Astrocyte (in vitro differentiated cells and primary cell): Measurements from ENCODE around the gene PROS1. TPM values are rescaled to one million over a fixed set of nuclear protein-coding genes. Genes with fewer than 3 reads are reported as not detected.

Source experiments
- DNase-seq: peaks from one replicate; pipeline ENCODE4 v3.0.0-alpha.2; 2010; ENCODE audit warnings: low read depth
- FAIRE-seq: peaks from 2 replicates; lab custom pipeline; 2011; peaks lifted over from hg19 to GRCh38; lab: Jason Lieb, UNC
- H2AFZ ChIP-seq: 2 replicates; pipeline ENCODE4 v1.6.0; 2012; ENCODE audit warnings: low read depth, low read length, inconsistent platforms
- H3K27ac ChIP-seq: 2 replicates; pipeline ENCODE4 v1.5.1; 2011; ENCODE audit warnings: low read depth, low read length, inconsistent platforms
- H3K27me3 ChIP-seq: 2 replicates; pipeline ENCODE4 v1.6.0; 2011; ENCODE audit warnings: low read length, inconsistent platforms; ENCODE audit not compliant: insufficient read depth
- H3K36me3 ChIP-seq: 2 replicates; pipeline ENCODE4 v1.5.1; 2011; ENCODE audit warnings: low read length, inconsistent platforms; ENCODE audit not compliant: insufficient read depth
- H3K4me1 ChIP-seq: 2 replicates; pipeline ENCODE4 v1.5.1; 2011; ENCODE audit warnings: low read length, inconsistent platforms; ENCODE audit not compliant: insufficient read depth
- H3K4me2 ChIP-seq: 2 replicates; pipeline ENCODE4 v1.6.0; 2012; ENCODE audit warnings: low read length, inconsistent platforms
- H3K4me3 ChIP-seq: 2 replicates; pipeline ENCODE4 v1.5.1; 2011; ENCODE audit warnings: low read depth, mild to moderate bottlenecking, low read length, inconsistent platforms; ENCODE audit not compliant: insufficient read depth
- H3K79me2 ChIP-seq: 2 replicates; pipeline ENCODE4 v1.6.0; 2012; ENCODE audit warnings: mild to moderate bottlenecking, low read length, inconsistent platforms; ENCODE audit not compliant: insufficient read depth
- H3K9ac ChIP-seq: 2 replicates; pipeline ENCODE4 v1.6.0; 2012; ENCODE audit warnings: mild to moderate bottlenecking, low read length, inconsistent platforms
- H3K9me3 ChIP-seq: 2 replicates; pipeline ENCODE4 v1.5.1; 2012; ENCODE audit warnings: low read depth, mild to moderate bottlenecking, low read length, inconsistent platforms; ENCODE audit not compliant: insufficient read depth
- H4K20me1 ChIP-seq: 2 replicates; pipeline ENCODE4 v1.6.0; 2012; ENCODE audit warnings: low read length, inconsistent platforms; ENCODE audit not compliant: insufficient read depth
- H3K27ac Mint-ChIP-seq: one replicate; pipeline ENCODE4 v1.8.0; 2021; ENCODE audit warnings: mild to moderate bottlenecking, mixed read lengths; ENCODE audit not compliant: unreplicated experiment
- H3K27me3 Mint-ChIP-seq: one replicate; pipeline ENCODE4 v1.8.0; 2021; ENCODE audit warnings: low read depth, mixed read lengths; ENCODE audit not compliant: unreplicated experiment
- H3K36me3 Mint-ChIP-seq: one replicate; pipeline ENCODE4 v1.8.0; 2021; ENCODE audit warnings: low read depth, mixed read lengths; ENCODE audit not compliant: unreplicated experiment
- H3K4me1 Mint-ChIP-seq: one replicate; pipeline ENCODE4 v1.8.0; 2021; ENCODE audit warnings: low read depth, mixed read lengths; ENCODE audit not compliant: unreplicated experiment
- H3K4me3 Mint-ChIP-seq: one replicate; pipeline ENCODE4 v1.8.0; 2021; ENCODE audit warnings: mild to moderate bottlenecking, moderate library complexity, mixed read lengths; ENCODE audit not compliant: unreplicated experiment
- H3K9me3 Mint-ChIP-seq: one replicate; pipeline ENCODE4 v1.8.0; 2021; ENCODE audit warnings: mild to moderate bottlenecking, mixed read lengths; ENCODE audit not compliant: unreplicated experiment
- EZH2 ChIP-seq: IDR thresholded peaks from 2 replicates; pipeline ENCODE4 v1.6.1; 2012; ENCODE audit warnings: mild to moderate bottlenecking, low read length, inconsistent platforms; ENCODE audit not compliant: insufficient read depth
- total RNA-seq: library from RNA; stranded (reverse); gene quantifications from 2 replicates; pipeline ENCODE4 v1.2.1, GENCODE V29; 2021
- TF ChIP-seq, protein P1 (sequence below): IDR thresholded peaks from 2 replicates; pipeline ENCODE4 v1.5.1; 2011; ENCODE audit warnings: low read depth, mild to moderate bottlenecking, inconsistent platforms, low read length, moderate library complexity; ENCODE audit not compliant: insufficient read depth

The PROS1 gene
- total RNA-seq, 1 donor from 2014 or later = 13.4 TPM

DNA sequence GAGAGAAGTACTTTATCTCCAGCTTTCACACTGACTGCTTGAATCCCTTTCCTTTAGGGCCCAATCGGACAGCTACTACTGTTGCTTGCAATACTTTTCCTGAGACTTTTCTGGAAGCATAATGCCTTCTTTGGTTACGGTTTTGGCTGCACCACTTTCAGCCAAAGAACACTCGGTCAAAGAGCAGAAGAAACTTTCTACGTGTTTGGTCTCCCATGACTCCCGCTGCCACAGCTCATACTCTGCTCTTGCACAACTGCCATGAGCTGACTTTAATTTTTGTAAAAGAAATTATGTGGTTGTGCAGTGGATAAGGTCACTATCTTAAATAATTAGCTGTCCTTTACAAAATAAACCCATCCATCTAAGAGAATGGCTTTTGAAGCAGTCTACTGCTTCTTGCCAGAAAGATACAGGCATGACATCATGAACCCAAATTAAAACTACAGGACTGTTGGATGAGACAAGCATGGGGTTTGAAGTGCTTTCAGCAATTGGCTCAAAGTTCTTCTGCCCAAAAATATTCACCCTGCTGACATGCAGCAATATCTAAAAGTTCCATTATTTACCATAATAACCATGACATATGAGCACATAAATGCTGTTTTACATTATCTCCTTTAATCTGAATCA is 42.0 kb downstream of the PROS1 start:
- FAIRE-seq (no peak), DNase-seq (no peak)
- Histone ChIP-seq H3K27ac (no peak overlapping the region), H3K9me3 (no peaks in the 10 kb centered on the region), H3K4me2 (no peak overlapping the region), H4K20me1 (no peaks in the 10 kb centered on the region), H3K36me3 (no peaks in the 10 kb centered on the region), H3K4me1 (no peaks in the 10 kb centered on the region), H3K4me3 (no peak overlapping the region), H2AFZ (no peak overlapping the region), H3K9ac (no peak overlapping the region), H3K27me3 (no peaks in the 10 kb centered on the region), H3K79me2 (no peaks in the 10 kb centered on the region)
- no peak for TF ChIP-seq EZH2
- TF ChIP-seq, protein P1, sequence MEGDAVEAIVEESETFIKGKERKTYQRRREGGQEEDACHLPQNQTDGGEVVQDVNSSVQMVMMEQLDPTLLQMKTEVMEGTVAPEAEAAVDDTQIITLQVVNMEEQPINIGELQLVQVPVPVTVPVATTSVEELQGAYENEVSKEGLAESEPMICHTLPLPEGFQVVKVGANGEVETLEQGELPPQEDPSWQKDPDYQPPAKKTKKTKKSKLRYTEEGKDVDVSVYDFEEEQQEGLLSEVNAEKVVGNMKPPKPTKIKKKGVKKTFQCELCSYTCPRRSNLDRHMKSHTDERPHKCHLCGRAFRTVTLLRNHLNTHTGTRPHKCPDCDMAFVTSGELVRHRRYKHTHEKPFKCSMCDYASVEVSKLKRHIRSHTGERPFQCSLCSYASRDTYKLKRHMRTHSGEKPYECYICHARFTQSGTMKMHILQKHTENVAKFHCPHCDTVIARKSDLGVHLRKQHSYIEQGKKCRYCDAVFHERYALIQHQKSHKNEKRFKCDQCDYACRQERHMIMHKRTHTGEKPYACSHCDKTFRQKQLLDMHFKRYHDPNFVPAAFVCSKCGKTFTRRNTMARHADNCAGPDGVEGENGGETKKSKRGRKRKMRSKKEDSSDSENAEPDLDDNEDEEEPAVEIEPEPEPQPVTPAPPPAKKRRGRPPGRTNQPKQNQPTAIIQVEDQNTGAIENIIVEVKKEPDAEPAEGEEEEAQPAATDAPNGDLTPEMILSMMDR = no peak
- Mint-ChIP-seq H3K36me3 (no peaks in the 10 kb centered on the region), H3K4me1 (no peaks in the 10 kb centered on the region), H3K27me3 (no peaks in the 10 kb centered on the region), H3K27ac (no peak overlapping the region), H3K9me3 (no peaks in the 10 kb centered on the region), H3K4me3 (no peak overlapping the region)

DNA sequence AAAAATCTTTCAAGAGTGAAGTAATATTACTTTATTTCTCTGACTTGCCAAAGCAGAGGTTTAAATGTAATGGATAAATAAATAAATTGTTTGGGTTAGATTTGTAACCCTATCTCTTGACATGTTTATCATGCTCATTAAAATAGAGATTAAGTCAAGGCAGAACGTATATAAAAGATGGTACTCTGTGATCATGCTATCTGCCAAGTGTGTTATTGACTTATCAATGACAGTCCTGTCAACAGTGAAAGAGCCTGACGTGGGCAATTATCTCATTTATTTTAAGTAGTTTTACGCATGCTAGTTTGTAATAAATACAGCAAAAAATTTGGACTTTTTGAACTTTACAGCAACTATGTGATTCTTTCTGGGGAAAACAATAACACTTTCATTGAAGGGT is 43.7 kb downstream of the PROS1 start:
- TF ChIP-seq, protein P1 = no peak
- TF ChIP-seq EZH2 = no peak
- Mint-ChIP-seq H3K4me3 (no peak overlapping the region), H3K9me3 (no peaks in the 10 kb centered on the region), H3K4me1 (no peaks in the 10 kb centered on the region), H3K27me3 (no peaks in the 10 kb centered on the region), H3K27ac (no peak overlapping the region), H3K36me3 (no peaks in the 10 kb centered on the region)
- DNase-seq (no peak), FAIRE-seq (no peak)
- no peaks in the 10 kb centered on the region for H3K4me1 ChIP-seq
- H3K79me2 ChIP-seq = no peaks in the 10 kb centered on the region
- no peak overlapping the region for H2AFZ ChIP-seq
- no peaks in the 10 kb centered on the region for H3K36me3 ChIP-seq
- H3K27ac ChIP-seq = no peak overlapping the region
- H3K9ac ChIP-seq = no peak overlapping the region
- H3K9me3 ChIP-seq = no peaks in the 10 kb centered on the region
- no peak overlapping the region for H3K4me2 ChIP-seq
- no peaks in the 10 kb centered on the region for H3K27me3 ChIP-seq
- H4K20me1 ChIP-seq = no peaks in the 10 kb centered on the region
- H3K4me3 ChIP-seq = no peak overlapping the region

DNA sequence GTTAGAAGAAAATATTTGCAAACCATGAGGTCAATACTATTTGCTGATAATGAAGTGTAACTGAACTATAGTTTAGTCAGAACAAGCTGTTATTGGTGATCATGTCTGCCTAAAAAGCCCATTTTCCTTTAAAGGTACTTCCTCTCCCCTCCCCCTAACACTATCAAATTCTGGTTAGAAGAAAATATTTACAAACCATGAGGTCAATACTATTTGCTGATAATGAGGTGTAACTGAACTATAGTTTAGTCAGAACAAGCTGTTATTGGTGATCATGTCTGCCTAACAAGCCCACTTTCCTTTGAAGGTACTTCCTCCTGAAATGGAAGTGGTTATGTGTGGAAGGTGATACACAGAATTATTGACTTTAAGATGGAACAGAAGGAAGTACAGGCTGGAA is 46.9 kb downstream of the PROS1 start:
- Histone ChIP-seq H2AFZ (no peak overlapping the region), H3K4me2 (no peak overlapping the region), H3K27ac (no peak overlapping the region), H3K36me3 (no peaks in the 10 kb centered on the region), H3K9me3 (no peaks in the 10 kb centered on the region), H3K27me3 (no peaks in the 10 kb centered on the region), H3K79me2 (no peaks in the 10 kb centered on the region), H4K20me1 (no peaks in the 10 kb centered on the region), H3K4me3 (no peak overlapping the region), H3K4me1 (no peaks in the 10 kb centered on the region), H3K9ac (no peak overlapping the region)
- Mint-ChIP-seq H3K27me3 (no peaks in the 10 kb centered on the region), H3K4me1 (no peaks in the 10 kb centered on the region), H3K36me3 (no peaks in the 10 kb centered on the region), H3K4me3 (no peak overlapping the region), H3K9me3 (no peaks in the 10 kb centered on the region), H3K27ac (no peak overlapping the region)
- no peak for FAIRE-seq
- DNase-seq = no peak
- TF ChIP-seq, protein P1 = no peak
- no peak for TF ChIP-seq EZH2
